ENCODE results near the gene GSE1. TPM values are rescaled to one million over a fixed set of nuclear protein-coding genes. Genes with fewer than 3 reads are reported as not detected.

GSE1 gene
- total RNA-seq, 1 donor from 2014 or later: 80.8 TPM

GRCh38 chr16:85651629-85652430, 38.7 kb downstream of the GSE1 start:
- peak overlapping the region; percentile 79 for H3K27ac ChIP-seq
- intact Hi-C loops (cut with DNase I): no loop called here
- no peaks in the 10 kb centered on the region for H3K9me3 ChIP-seq
- H3K36me3 ChIP-seq: peaks cover 0 to 25% of the 10 kb centered on the region in 2 donors
- no peak for TF ChIP-seq POLR2A (IDR thresholded peaks at IDR 0.05)
- TF ChIP-seq POLR2AphosphoS5 (IDR thresholded peaks at IDR 0.05; ENCODE audit: insufficient read depth in 1 of 2, low read depth in 1 of 2): no peak
- no peak for TF ChIP-seq CTCF (IDR thresholded peaks at IDR 0.05)
- H3K4me3 ChIP-seq: no peak overlapping the region
- no peak for DNase-seq (ENCODE audit: extremely low spot score in 2 of 2)
- H3K4me1 ChIP-seq: peaks cover 49% of the 10 kb centered on the region
- H3K27me3 ChIP-seq: no peaks in the 10 kb centered on the region

- Histone ChIP-seq H3K4me3 (no peak overlapping the region), H3K36me3 (peaks cover 0 to 32% of the 10 kb centered on the region in 2 donors), H3K27me3 (no peaks in the 10 kb centered on the region), H3K9me3 (no peaks in the 10 kb centered on the region), H3K27ac (peak overlapping the region; percentile 79), H3K4me1 (peaks cover 49% of the 10 kb centered on the region)
- intact Hi-C loops (cut with DNase I): no loop called here
- peak in 1 of 2 donors; percentile 60 for TF ChIP-seq POLR2AphosphoS5 (IDR thresholded peaks at IDR 0.05; ENCODE audit: insufficient read depth in 1 of 2, low read depth in 1 of 2)
- TF ChIP-seq POLR2A (IDR thresholded peaks at IDR 0.05): no peak
- TF ChIP-seq CTCF (IDR thresholded peaks at IDR 0.05): no peak
- no peak for DNase-seq (ENCODE audit: extremely low spot score in 2 of 2)
These were observed 39.5 kb downstream of the GSE1 start for GRCh38 chr16:85652431-85653221.

- peaks cover 0 to 39% of the 10 kb centered on the region in 2 donors for H3K36me3 ChIP-seq
- intact Hi-C loops (cut with DNase I): no loop called here
- peaks cover 49% of the 10 kb centered on the region for H3K4me1 ChIP-seq
These were observed 40.3 kb downstream of the GSE1 start for GRCh38 chr16:85653290-85653891.

GRCh38 chr16:85654251-85655095, 41.4 kb downstream of the GSE1 start:
- DNase-seq (ENCODE audit: extremely low spot score in 2 of 2): no peak
- Histone ChIP-seq H3K9me3 (no peaks in the 10 kb centered on the region), H3K27ac (peak overlapping the region; percentile 88), H3K4me3 (no peak overlapping the region), H3K36me3 (peaks cover 0 to 50% of the 10 kb centered on the region in 2 donors), H3K4me1 (peaks cover 49% of the 10 kb centered on the region), H3K27me3 (no peaks in the 10 kb centered on the region)
- intact Hi-C loops (cut with DNase I): no loop called here
- TF ChIP-seq POLR2A (IDR thresholded peaks at IDR 0.05): no peak
- TF ChIP-seq CTCF (IDR thresholded peaks at IDR 0.05): no peak
- TF ChIP-seq POLR2AphosphoS5 (IDR thresholded peaks at IDR 0.05; ENCODE audit: insufficient read depth in 1 of 2, low read depth in 1 of 2): no peak

More at GRCh38 chr16:85653290-85653891, 40.3 kb downstream of the GSE1 start:
- Histone ChIP-seq H3K27ac (peak overlapping the region; percentile 88), H3K4me3 (peak overlapping the region in 1 of 2 donors; percentile 32), H3K9me3 (no peaks in the 10 kb centered on the region), H3K27me3 (no peaks in the 10 kb centered on the region)
- no peak for DNase-seq (ENCODE audit: extremely low spot score in 2 of 2)
- TF ChIP-seq POLR2AphosphoS5 (IDR thresholded peaks at IDR 0.05; ENCODE audit: insufficient read depth in 1 of 2, low read depth in 1 of 2) (no peak), CTCF (IDR thresholded peaks at IDR 0.05) (no peak)
